Rectal smooth muscle tissue (tissue), 1 donor: Measurements from ENCODE around the gene NME8.

Experiments used
- H3K27ac ChIP-seq: one replicate; pipeline ENCODE4 v1.7.0; 2013; ENCODE audit warnings: low read depth, low read length, inconsistent platforms
- H3K27me3 ChIP-seq: one replicate; pipeline ENCODE4 v1.7.0; 2013; ENCODE audit warnings: low read length; ENCODE audit not compliant: control insufficient read depth, insufficient read depth
- H3K36me3 ChIP-seq: one replicate; pipeline ENCODE4 v1.7.0; 2013; ENCODE audit warnings: low read length; ENCODE audit not compliant: control insufficient read depth, insufficient read depth
- H3K4me1 ChIP-seq: one replicate; pipeline ENCODE4 v1.7.0; 2013; ENCODE audit warnings: low read length; ENCODE audit not compliant: control insufficient read depth, insufficient read depth
- H3K4me3 ChIP-seq: one replicate; pipeline ENCODE4 v1.7.0; 2013; ENCODE audit warnings: low read length
- H3K9ac ChIP-seq: one replicate; pipeline ENCODE4 v1.7.0; 2013; ENCODE audit warnings: low read length

NME8 gene

DNA sequence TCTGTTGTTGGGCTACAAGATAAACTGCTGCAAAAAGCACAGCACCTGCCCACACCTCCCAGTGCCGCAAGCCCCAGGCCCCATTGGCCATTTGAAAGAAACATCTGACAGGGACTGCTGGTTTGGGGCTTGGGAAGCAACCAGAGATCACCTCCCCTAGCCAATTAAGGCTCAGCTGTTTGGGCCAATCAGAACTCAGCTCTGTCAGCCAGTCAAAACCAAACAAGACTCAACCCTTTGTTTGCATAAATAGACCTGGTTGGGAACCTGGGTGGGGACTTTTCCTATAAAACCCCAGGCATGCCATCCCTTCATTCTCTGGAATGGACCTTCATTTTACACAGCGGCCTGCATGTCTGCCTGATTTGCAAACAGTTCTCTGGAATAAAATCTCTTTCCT, 17.2 kb upstream of the NME8 start:
- no peak overlapping the region for H3K4me3 ChIP-seq

DNA sequence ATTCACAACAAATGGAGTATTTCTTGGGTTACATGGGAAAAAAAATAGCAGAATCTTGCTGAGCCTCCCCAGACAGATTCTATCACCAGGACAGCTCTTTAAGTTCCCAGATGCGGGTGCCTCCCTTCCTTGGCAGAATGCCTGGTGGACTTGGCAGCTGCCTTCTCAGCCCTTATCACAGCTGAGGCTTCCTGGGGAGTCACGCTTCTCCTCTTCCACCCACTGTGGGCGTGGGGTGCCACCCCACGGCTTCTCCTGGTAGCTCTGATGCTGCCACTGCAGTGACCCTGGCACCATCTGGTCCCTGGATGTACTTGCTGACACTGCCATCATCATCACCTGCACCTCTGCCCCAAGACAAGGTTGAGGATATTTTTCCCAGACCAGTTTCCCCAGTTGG, 16.2 kb upstream of the NME8 start:
- H3K36me3 ChIP-seq, result no peaks in the 10 kb centered on the region
- H3K27ac ChIP-seq, result no peak overlapping the region
- no peaks in the 10 kb centered on the region for H3K27me3 ChIP-seq
- no peaks in the 10 kb centered on the region for H3K4me1 ChIP-seq
- no peak overlapping the region for H3K4me3 ChIP-seq
- no peak overlapping the region for H3K9ac ChIP-seq

More for the DNA sequence above, 17.2 kb upstream of the NME8 start:
- H3K27ac ChIP-seq, result no peak overlapping the region
- H3K4me1 ChIP-seq, result no peaks in the 10 kb centered on the region
- no peaks in the 10 kb centered on the region for H3K36me3 ChIP-seq
- no peaks in the 10 kb centered on the region for H3K27me3 ChIP-seq
- no peak overlapping the region for H3K9ac ChIP-seq

DNA sequence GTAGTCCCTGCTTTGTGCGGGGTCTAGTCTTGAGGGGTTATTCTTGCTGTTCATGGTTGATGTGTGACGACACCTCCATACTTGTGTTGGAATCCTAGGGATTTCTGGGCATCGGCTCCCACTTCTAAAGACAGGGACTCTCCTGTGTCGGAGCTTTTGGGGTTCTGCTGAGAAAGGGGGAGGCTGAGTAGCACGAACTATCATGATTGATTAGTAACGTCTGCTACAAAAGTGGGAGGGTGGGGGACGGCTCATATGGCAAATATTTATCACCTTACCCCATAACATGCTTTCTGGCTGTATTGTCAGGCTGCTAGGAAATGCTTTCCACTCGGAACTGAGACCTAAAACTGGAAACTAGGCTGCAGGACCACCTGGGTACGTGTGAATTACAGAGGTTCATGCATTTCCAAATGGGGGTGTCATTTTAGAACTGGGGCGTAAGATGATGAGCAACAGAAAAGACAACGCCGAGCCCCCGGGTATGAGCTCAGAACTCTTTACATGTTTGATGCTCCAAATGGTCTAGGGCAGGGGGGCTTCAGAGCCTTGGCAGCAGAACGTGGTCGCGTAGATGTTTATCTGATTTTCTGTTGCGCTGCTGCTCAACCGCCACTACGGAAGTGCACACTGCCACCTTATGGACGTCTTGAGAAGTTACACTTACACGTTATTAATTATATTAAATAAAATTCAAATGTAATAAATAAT, 15.1 kb upstream of the NME8 start:
- no peak overlapping the region for H3K27ac ChIP-seq
- no peak overlapping the region for H3K9ac ChIP-seq
- H3K4me3 ChIP-seq, result peak overlapping the region; percentile 35
- H3K27me3 ChIP-seq, result no peaks in the 10 kb centered on the region
- H3K36me3 ChIP-seq, result no peaks in the 10 kb centered on the region
- no peaks in the 10 kb centered on the region for H3K4me1 ChIP-seq

DNA sequence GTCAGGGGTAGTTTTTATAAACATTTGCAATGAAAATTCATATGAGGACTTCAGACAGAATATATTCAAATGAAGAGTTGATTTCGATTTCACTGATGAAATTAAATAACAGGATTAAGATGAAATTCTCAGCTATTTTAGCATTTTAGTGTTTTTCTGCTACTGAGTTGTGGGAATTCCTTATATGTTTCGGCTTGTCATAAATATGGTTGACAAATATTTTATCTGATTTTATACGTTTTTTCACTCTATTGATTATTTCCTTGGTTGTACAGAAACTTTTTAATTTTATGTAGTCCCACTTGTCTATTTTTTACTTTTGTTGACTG, 14.6 kb upstream of the NME8 start:
- Histone ChIP-seq H3K36me3 (no peaks in the 10 kb centered on the region), H3K27ac (no peak overlapping the region), H3K4me3 (no peak overlapping the region), H3K9ac (no peak overlapping the region), H3K27me3 (no peaks in the 10 kb centered on the region), H3K4me1 (no peaks in the 10 kb centered on the region)

DNA sequence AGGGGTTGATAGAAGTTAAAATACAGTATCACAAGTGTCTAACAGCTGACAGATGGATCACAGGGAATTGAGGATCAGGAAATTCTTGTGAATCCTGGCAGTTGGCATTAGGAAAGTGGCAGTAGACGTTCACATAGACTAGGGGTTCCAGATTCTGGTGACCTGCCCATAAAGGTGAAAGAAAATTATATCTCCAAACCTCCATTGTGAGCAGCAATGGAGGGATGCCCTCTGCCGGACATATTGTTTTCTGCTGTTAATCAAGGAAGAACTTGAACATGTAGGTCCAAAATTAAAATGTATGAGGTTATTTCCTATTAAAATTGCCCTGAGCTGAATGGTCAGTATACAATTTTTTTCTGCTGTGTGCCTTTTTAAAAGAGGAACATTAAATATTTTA, 5.1 kb downstream of the NME8 start:
- H3K27ac ChIP-seq, result no peak overlapping the region
- H3K27me3 ChIP-seq, result no peaks in the 10 kb centered on the region
- H3K36me3 ChIP-seq, result no peaks in the 10 kb centered on the region
- no peak overlapping the region for H3K4me3 ChIP-seq
- H3K4me1 ChIP-seq, result no peaks in the 10 kb centered on the region
- no peak overlapping the region for H3K9ac ChIP-seq

DNA sequence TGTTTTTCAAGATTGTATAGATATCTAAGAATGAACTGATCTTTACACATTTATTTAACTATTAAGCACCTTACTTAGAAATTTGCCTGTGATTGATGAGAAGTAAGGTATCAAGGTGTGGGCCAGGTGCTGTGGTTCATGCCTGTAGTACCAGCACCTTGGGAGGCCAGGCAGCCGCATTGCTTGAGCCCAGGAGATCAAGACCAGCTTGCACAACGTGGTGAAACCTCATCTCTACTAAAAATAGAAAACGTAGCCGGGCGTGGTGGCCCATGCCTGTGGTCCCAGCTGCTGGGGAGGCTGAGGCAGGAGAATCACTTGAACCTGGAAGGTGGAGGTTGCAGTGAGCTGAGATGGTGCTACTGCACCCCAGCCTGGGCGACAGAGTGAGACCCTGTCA, 33.7 kb downstream of the NME8 start:
- H3K4me1 ChIP-seq, result no peaks in the 10 kb centered on the region
- H3K4me3 ChIP-seq, result no peak overlapping the region
- no peaks in the 10 kb centered on the region for H3K36me3 ChIP-seq
- no peaks in the 10 kb centered on the region for H3K27me3 ChIP-seq
- H3K9ac ChIP-seq, result no peak overlapping the region
- no peak overlapping the region for H3K27ac ChIP-seq

DNA sequence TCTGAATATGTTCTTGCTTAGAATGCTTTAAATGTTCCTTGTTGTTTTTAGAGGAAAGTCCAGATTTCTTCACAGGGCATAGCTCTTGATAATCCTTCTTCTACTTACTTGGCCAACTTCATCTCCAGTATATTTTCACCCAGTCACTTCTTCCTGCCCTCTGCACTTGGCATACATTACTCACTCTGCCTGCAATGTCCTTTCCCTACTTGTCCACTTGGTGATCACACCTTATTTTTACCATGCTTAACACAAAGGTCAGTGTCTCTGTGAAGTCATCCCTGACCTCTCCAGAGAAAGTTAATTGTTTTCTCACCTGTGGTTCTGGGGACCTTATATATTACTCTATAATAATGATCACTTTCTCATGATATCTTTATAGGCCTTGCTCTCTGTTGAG, 45.0 kb downstream of the NME8 start:
- no peak overlapping the region for H3K27ac ChIP-seq
- no peak overlapping the region for H3K9ac ChIP-seq
- H3K4me3 ChIP-seq, result no peak overlapping the region
- no peaks in the 10 kb centered on the region for H3K4me1 ChIP-seq
- H3K36me3 ChIP-seq, result no peaks in the 10 kb centered on the region
- no peaks in the 10 kb centered on the region for H3K27me3 ChIP-seq

DNA sequence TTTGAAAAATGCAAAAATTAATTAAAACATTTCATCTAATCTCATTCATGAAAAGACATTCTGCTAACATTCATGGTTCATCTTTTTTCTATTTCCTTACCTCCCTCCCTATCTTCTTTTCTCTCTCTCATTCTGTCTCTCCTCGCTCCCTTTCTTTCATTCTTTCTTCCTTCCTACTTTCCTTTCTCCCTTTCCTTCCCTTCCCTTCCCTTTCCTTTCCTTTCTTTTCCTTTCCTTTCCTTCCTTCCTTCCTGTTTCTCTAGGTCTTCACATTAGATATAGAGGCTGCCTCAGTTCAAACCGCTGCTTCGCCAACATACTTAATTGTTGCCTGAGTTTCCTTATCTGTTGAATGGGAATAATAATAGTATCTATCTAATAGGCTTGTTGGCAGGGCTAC, 46.3 kb downstream of the NME8 start:
- Histone ChIP-seq H3K36me3 (no peaks in the 10 kb centered on the region), H3K9ac (no peak overlapping the region), H3K4me3 (no peak overlapping the region), H3K27me3 (no peaks in the 10 kb centered on the region), H3K4me1 (no peaks in the 10 kb centered on the region), H3K27ac (no peak overlapping the region)

DNA sequence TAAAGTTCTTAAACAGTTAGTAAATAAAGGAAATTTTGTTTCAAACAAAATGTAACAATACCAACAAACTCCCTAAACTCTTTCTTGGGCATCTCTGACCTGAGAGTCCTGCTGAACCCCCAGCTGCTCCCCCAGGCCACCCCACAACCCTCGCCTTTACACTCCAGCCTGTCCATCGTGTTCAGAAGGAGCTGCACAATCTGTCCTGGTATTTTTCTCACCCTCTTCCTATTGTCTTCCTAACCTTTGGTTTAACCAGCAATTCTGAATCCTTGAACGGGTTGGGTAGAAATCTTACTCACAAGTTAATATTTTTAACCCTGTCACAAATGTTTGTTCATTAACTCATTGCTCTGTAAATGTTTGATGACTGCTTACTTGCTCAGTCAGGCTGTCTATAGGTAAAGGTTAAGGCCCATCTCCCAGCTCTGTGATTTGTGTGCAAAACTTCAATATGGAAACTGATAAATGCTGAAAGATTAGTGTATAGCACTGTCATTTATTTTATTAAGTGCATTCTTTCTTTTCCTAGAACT, 51.4 kb downstream of the NME8 start:
- H3K36me3 ChIP-seq, result no peaks in the 10 kb centered on the region
- H3K4me1 ChIP-seq, result peaks cover 3% of the 10 kb centered on the region
- H3K4me3 ChIP-seq, result no peak overlapping the region
- no peak overlapping the region for H3K27ac ChIP-seq
- no peaks in the 10 kb centered on the region for H3K27me3 ChIP-seq
- H3K9ac ChIP-seq, result no peak overlapping the region

DNA sequence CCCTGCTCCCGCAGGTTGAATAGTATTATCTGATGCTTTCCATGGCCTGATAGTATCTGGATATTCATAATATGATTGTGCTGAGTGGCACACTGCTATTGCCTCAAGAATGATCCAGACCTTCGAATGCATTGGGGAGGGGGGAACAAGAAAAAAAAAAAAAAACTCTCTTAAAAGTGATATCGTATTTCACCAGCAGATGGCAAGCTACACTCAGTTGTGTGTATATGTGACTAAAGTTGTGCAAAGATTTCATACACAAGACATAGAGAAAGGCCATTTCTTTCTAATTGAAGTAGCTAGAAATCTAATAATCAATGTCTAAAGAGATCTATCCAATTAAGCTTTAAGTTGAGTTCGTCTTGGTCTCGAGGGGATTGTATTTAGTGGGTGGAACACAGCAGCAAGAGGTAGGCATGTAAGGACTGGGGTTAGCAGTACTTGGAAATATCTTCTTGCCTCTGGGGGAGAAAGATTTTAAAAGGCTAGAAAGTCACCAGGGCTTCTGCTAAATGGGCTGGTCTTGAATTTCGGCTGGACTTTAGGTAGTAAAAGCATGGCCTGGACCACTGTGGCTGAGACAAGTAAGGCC, 52.9 kb downstream of the NME8 start:
- Histone ChIP-seq H3K4me1 (peaks cover 3% of the 10 kb centered on the region), H3K36me3 (peaks cover 3% of the 10 kb centered on the region), H3K4me3 (no peak overlapping the region), H3K27me3 (no peaks in the 10 kb centered on the region), H3K9ac (no peak overlapping the region), H3K27ac (no peak overlapping the region)

DNA sequence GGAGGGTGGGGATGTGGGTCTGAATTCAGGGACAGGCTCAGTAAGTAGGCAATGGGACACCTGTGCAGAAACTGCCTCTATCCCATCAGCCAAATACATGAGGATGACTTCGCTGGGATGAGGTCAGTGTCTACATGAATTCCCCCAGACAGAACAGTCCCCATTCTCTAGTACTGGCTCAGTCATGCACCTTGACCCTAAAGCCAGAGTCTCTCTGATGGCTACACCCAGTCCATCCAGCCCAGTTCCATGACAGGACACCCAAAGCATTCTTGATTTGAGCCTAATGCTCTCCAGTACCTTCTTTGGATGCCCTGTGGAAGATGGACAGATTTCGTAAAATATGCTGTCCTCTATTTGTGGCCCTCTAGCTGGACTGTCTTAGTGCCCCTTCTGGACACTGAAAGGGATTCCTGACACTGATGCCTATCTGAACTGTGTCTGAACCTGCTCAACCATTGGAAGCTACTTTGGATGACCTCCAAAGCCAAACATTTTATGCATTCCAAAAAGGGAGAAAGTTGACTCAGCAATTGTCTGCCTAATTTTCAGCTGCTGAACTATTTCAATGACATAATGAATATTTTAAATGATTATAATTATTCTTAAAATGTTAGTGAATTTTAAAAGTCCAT, 53.6 kb downstream of the NME8 start:
- Histone ChIP-seq H3K27me3 (no peaks in the 10 kb centered on the region), H3K4me1 (peaks cover 3% of the 10 kb centered on the region), H3K27ac (no peak overlapping the region), H3K4me3 (no peak overlapping the region), H3K9ac (no peak overlapping the region), H3K36me3 (peaks cover 3% of the 10 kb centered on the region)

DNA sequence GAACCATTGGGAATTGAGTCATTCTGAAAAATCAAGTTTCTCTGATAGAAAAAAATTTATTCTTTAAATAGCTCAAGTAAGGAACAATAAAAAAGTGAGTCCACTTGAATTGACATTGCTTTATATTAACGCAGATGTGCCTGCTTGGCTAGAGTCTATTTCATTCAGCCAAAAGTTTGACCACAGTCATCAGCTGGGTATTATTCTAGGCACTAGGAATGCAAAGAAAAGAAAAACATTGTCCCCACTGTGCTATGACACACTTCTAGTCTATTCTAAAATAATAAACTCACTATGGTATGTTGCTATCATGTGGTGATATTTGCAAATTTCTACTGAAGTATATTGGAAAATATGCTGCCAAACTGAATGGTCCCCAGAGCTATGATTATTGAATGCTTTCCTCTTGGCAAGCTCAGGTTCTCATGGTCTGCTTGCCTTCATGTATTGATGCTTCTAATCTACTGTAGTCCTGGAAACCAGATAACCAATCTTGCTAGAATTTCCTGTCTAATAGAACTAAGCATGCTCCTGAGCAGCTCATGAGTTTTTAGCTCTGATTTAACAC, 59.9 kb downstream of the NME8 start:
- Histone ChIP-seq H3K27ac (no peak overlapping the region), H3K9ac (no peak overlapping the region), H3K4me3 (no peak overlapping the region), H3K27me3 (no peaks in the 10 kb centered on the region), H3K36me3 (peaks cover 3% of the 10 kb centered on the region), H3K4me1 (no peaks in the 10 kb centered on the region)
